SU-DHL-6 (cell line): ENCODE results near the gene SMDT1.
"Not testable (repeated sequence)": the region's sequence is repeated elsewhere in the genome, so short reads cannot be mapped to it uniquely, and the experiment has no call there.

Source experiments
- H2AFZ ChIP-seq: fragments of 200-600 bp; sonication (generic); 2 replicates; pipeline ENCODE4 v1.6.1; 2014; ENCODE audit warnings: low read depth, mild to moderate bottlenecking, moderate library complexity, mixed read lengths, antibody characterized with exemption, low read length; ENCODE audit not compliant: severe bottlenecking
- H3F3A ChIP-seq: fragments of 200-600 bp; shearing (Covaris generic); 2 replicates; pipeline ENCODE4 v1.6.0; 2016; ENCODE audit warnings: antibody characterized with exemption, mild to moderate bottlenecking; ENCODE audit not compliant: insufficient read depth
- H3K27ac ChIP-seq: fragments of 200-600 bp; sonication (generic); 2 replicates; pipeline ENCODE4 v1.5.1; 2016; ENCODE audit warnings: low read depth, mild to moderate bottlenecking, low read length, moderate library complexity, mixed read lengths
- H3K27me3 ChIP-seq: fragments of 200-600 bp; sonication (generic), shearing (Covaris generic); 2 replicates; pipeline ENCODE4 v1.6.0; 2014; ENCODE audit warnings: mild to moderate bottlenecking, low read length
- H3K36me3 ChIP-seq: fragments of 200-600 bp; sonication (generic); 2 replicates; pipeline ENCODE4 v1.6.1; 2014; ENCODE audit warnings: mild to moderate bottlenecking, low read length, mixed read lengths
- H3K4me2 ChIP-seq: fragments of 300-600, 200-600 bp; shearing (Covaris generic), sonication (generic); 2 replicates; pipeline ENCODE4 v1.6.0; 2014; ENCODE audit warnings: low read length, low read depth, mild to moderate bottlenecking; ENCODE audit not compliant: poor library complexity, severe bottlenecking
- H3K4me3 ChIP-seq: fragments of 200-600 bp; sonication (generic); 2 replicates; pipeline ENCODE4 v1.5.1; 2014; ENCODE audit warnings: antibody characterized with exemption, low read length, mild to moderate bottlenecking, mixed read lengths; ENCODE audit not compliant: insufficient read depth, poor library complexity, severe bottlenecking
- H3K79me2 ChIP-seq: fragments of 200-600 bp; sonication (generic); 2 replicates; pipeline ENCODE4 v1.6.1; 2014; ENCODE audit warnings: mild to moderate bottlenecking, low read length, moderate library complexity; ENCODE audit not compliant: insufficient read depth
- H3K9ac ChIP-seq: fragments of 200-600 bp; sonication (generic); 2 replicates; pipeline ENCODE4 v1.7.0; 2014; ENCODE audit warnings: mild to moderate bottlenecking, low read length
- H3K9me2 ChIP-seq: fragments of 200-600 bp; sonication (generic); replicated peaks from 2 replicates; pipeline ENCODE4 v1.6.1; 2014; ENCODE audit warnings: low read length; ENCODE audit not compliant: insufficient read depth
- H3K9me3 ChIP-seq: fragments of 200-600 bp; sonication (generic); 2 replicates; pipeline ENCODE4 v1.6.1; 2014; ENCODE audit warnings: low read length, mixed read lengths; ENCODE audit not compliant: insufficient read depth
- H4K20me1 ChIP-seq: fragments of 200-600 bp; sonication (generic); 2 replicates; pipeline ENCODE4 v1.6.1; 2014; ENCODE audit warnings: low read depth, mild to moderate bottlenecking, antibody characterized with exemption, low read length, moderate library complexity, mixed read lengths
- EZH2phosphoT487 ChIP-seq: fragments of 200-600 bp; sonication (generic), shearing (Covaris generic); conservative IDR thresholded peaks from 2 replicates; pipeline ENCODE4 v1.6.1; 2018; ENCODE audit warnings: mild to moderate bottlenecking, antibody characterized with exemption, low read length, moderate library complexity, mixed read lengths
- TF ChIP-seq, protein P1 (sequence below): fragments of 200-600 bp; sonication (generic); IDR thresholded peaks from one replicate; pipeline ENCODE4 v1.5.1; 2017; ENCODE audit warnings: antibody characterized with exemption, mild to moderate bottlenecking, low read length, moderate library complexity; ENCODE audit not compliant: insufficient read depth, poor library complexity, severe bottlenecking

The SMDT1 gene

DNA sequence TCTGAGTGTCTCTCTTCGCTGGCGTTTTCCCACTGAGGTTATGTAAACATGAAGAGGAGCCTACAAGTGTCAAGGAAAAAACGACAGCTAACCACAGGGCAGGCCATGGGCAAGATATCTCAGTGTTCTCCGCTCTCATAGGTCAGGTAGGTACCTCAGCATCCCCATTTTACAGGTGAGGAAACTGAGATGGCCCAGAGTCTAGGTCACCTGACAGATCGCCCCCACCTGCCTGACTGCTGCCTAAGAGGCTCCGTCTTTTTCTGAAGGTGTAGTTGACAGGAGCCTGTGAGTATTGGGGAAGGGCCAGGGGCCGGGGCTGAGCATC is 11.9 kb downstream of the SMDT1 start:
- no peak for TF ChIP-seq EZH2phosphoT487
- TF ChIP-seq, protein P1, sequence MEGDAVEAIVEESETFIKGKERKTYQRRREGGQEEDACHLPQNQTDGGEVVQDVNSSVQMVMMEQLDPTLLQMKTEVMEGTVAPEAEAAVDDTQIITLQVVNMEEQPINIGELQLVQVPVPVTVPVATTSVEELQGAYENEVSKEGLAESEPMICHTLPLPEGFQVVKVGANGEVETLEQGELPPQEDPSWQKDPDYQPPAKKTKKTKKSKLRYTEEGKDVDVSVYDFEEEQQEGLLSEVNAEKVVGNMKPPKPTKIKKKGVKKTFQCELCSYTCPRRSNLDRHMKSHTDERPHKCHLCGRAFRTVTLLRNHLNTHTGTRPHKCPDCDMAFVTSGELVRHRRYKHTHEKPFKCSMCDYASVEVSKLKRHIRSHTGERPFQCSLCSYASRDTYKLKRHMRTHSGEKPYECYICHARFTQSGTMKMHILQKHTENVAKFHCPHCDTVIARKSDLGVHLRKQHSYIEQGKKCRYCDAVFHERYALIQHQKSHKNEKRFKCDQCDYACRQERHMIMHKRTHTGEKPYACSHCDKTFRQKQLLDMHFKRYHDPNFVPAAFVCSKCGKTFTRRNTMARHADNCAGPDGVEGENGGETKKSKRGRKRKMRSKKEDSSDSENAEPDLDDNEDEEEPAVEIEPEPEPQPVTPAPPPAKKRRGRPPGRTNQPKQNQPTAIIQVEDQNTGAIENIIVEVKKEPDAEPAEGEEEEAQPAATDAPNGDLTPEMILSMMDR = no peak
- Histone ChIP-seq H3F3A (peaks cover 9% of the 10 kb centered on the region), H3K9me3 (no peaks in the 10 kb centered on the region; the same call in 1 of the 2 replicates), H3K79me2 (peaks cover 23% of the 10 kb centered on the region; the same call in 1 of the 2 replicates), H2AFZ (peak overlapping the region; percentile 73), H3K36me3 (peaks cover 3% of the 10 kb centered on the region; the same call in 1 of the 2 replicates), H3K4me2 (peak overlapping the region; percentile 80), H3K9ac (peak overlapping the region; percentile 82), H3K9me2 (no peaks in the 10 kb centered on the region), H3K27ac (peak overlapping the region; percentile 8), H4K20me1 (no peaks in the 10 kb centered on the region), H3K27me3 (no peaks in the 10 kb centered on the region), H3K4me3 (peak overlapping the region; percentile 49)

DNA sequence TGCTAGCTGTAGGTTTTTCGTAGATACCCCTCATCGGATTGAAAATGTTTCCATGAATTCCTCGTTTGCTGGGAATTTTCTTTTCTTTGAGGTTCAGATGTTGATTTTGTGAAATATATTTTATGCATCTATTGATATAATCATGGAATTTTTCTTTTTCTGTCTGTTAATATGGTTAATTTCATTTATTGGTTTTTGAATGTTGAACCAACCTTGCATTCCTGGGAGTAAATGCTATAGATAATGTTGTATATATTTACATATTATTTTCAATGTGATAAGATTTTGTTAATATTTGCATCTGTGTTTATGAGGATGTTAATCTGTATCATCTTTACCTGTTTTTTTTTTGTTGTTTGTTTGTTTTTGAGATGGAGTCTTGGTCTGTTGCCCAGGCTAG is 21.7 kb downstream of the SMDT1 start:
- Histone ChIP-seq H3K9ac (no peak overlapping the region), H4K20me1 (no peaks in the 10 kb centered on the region), H3K4me3 (no peak overlapping the region), H3F3A (no peaks in the 10 kb centered on the region; the same call in 1 of the 2 replicates), H3K9me3 (peaks cover 29% of the 10 kb centered on the region), H3K79me2 (no peaks in the 10 kb centered on the region), H3K27ac (no peak overlapping the region), H3K36me3 (no peaks in the 10 kb centered on the region), H3K4me2 (no peak overlapping the region), H3K27me3 (no peaks in the 10 kb centered on the region), H2AFZ (no peak overlapping the region), H3K9me2 (no peaks in the 10 kb centered on the region)
- TF ChIP-seq EZH2phosphoT487 = no peak

- H4K20me1 ChIP-seq, H3K27me3 ChIP-seq, H3K36me3 ChIP-seq, H3K9ac ChIP-seq, H3K4me3 ChIP-seq, H3K79me2 ChIP-seq, H3K27ac ChIP-seq, H3K4me2 ChIP-seq, H3K9me2 ChIP-seq, H2AFZ ChIP-seq, H3F3A ChIP-seq: not testable (repeated sequence)
- H3K9me3 ChIP-seq = peaks cover 29% of the 10 kb centered on the region
Measured at GRCh38 chr22:42104332-42104860, 24.9 kb downstream of the SMDT1 start.

DNA sequence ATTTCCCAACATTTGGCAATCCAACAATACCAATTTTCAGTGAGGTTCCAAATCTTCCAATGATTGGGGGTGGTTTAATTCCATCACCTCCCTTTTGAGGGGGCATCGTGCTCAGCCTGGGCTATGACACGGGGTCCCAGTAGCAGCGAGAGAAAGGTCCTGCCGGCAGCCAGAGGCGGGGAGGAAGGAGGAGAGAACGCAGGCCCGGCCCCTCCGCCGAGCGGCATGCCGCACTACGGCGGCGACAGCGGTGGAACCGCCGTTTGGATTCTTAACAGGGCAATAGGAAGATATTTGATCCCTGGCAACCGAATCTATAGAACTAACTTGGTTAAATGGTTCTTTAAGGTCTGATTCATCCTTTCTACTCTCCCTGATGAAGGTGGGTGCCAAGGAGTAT is 29.3 kb downstream of the SMDT1 start:
- H3F3A ChIP-seq = no peaks in the 10 kb centered on the region
- H3K36me3 ChIP-seq = no peaks in the 10 kb centered on the region
- H3K79me2 ChIP-seq = no peaks in the 10 kb centered on the region
- no peaks in the 10 kb centered on the region for H3K9me2 ChIP-seq
- no peak overlapping the region for H3K27ac ChIP-seq
- no peak overlapping the region for H3K4me2 ChIP-seq
- H4K20me1 ChIP-seq = no peaks in the 10 kb centered on the region
- H3K27me3 ChIP-seq = no peaks in the 10 kb centered on the region
- H3K9me3 ChIP-seq = peaks cover 18% of the 10 kb centered on the region; the same call in 1 of the 2 replicates
- TF ChIP-seq EZH2phosphoT487 = no peak
- TF ChIP-seq, protein P1 = no peak
- H3K9ac ChIP-seq = no peak overlapping the region
- H2AFZ ChIP-seq = no peak overlapping the region
- no peak overlapping the region for H3K4me3 ChIP-seq
